ENCODE measurements around the gene PTOV1.

Gene PTOV1

GRCh38 chr19:49850487-49851342 lies at the start of gene PTOV1:
Gene PTOV1, plus strand, starts transcription at chr19:49851159.
- DNase-seq (ENCODE audit: low read depth) = peak; percentile 79

- no peak for DNase-seq (ENCODE audit: low read depth)
Observed at GRCh38 chr19:49801401-49801888, 49.5 kb upstream of the PTOV1 start.

GRCh38 chr19:49801966-49802661 lies 48.8 kb upstream of the PTOV1 start:
- DNase-seq (ENCODE audit: low read depth) = no peak

GRCh38 chr19:49802836-49803528 lies 48.0 kb upstream of the PTOV1 start:
- no peak for DNase-seq (ENCODE audit: low read depth)

- DNase-seq (ENCODE audit: low read depth) = no peak
Observed at GRCh38 chr19:49803529-49803856, 47.5 kb upstream of the PTOV1 start.

GRCh38 chr19:49805822-49806619 lies 44.9 kb upstream of the PTOV1 start:
- DNase-seq (ENCODE audit: low read depth) = no peak

GRCh38 chr19:49806620-49806959 lies 44.4 kb upstream of the PTOV1 start:
- DNase-seq (ENCODE audit: low read depth) = no peak

GRCh38 chr19:49807058-49807903 lies 43.7 kb upstream of the PTOV1 start:
- DNase-seq (ENCODE audit: low read depth) = no peak

GRCh38 chr19:49807904-49808675 lies 42.9 kb upstream of the PTOV1 start:
- no peak for DNase-seq (ENCODE audit: low read depth)

GRCh38 chr19:49808711-49809159 lies 42.2 kb upstream of the PTOV1 start:
- peak; percentile 69 for DNase-seq (ENCODE audit: low read depth)

GRCh38 chr19:49809160-49809940 lies 41.6 kb upstream of the PTOV1 start:
- peak; percentile 19 for DNase-seq (ENCODE audit: low read depth)

- DNase-seq (ENCODE audit: low read depth) = no peak
Observed at GRCh38 chr19:49809941-49810389, 41.0 kb upstream of the PTOV1 start.

GRCh38 chr19:49811328-49811727 lies 39.6 kb upstream of the PTOV1 start:
- DNase-seq (ENCODE audit: low read depth) = no peak

GRCh38 chr19:49812452-49812996 lies 38.4 kb upstream of the PTOV1 start:
- DNase-seq (ENCODE audit: low read depth) = no peak

GRCh38 chr19:49812997-49813861 lies 37.7 kb upstream of the PTOV1 start, which contains the start of gene FUZ:
Gene FUZ, minus strand, starts transcription at chr19:49813292. Its CDS starts 186 bp downstream, at chr19:49813106.
- peak; percentile 82 for DNase-seq (ENCODE audit: low read depth)

- no peak for DNase-seq (ENCODE audit: low read depth)
Observed at GRCh38 chr19:49814010-49814409, 36.9 kb upstream of the PTOV1 start.

- no peak for DNase-seq (ENCODE audit: low read depth)
Observed at GRCh38 chr19:49816590-49816989, 34.4 kb upstream of the PTOV1 start.

Data from stimulated activated CD8-positive, alpha-beta memory T cell treated with anti-CD3 and anti-CD28 coated beads, Interleukin-4, amount 100 ng/mL, for 24 hours (primary cell).